ENCODE results near the gene NCF2. TPM values are rescaled to one million over a fixed set of nuclear protein-coding genes. Genes with fewer than 3 reads are reported as not detected.

The NCF2 gene
- total and polyA plus RNA-seq, 2 donors (not counting 1 experiment from before 2014, with no cell fraction given), result 9.9 to 10.5 TPM

DNA sequence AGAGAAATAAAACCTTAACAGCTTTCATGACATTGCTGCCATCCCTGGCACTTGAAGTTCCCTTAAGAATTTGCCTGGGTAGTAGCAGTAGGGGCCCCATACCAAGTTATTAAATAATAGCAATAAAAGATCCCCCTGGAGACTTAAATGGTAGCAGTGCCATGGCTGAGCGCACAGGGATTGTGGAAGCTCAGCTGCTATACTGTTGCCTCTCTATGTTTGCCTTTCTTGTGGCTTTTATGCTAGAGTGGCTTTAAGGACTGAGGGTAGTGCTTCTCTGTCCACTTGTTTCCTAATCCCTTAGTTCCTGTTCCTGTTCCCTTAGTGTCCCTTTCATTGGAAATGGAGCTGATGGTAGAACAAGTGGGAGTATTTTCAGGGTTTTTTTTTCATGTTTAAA, 42.1 kb downstream of the NCF2 start:
- peaks cover 4 to 5% of the 10 kb centered on the region in 2 donors for H3K4me1 ChIP-seq (ENCODE audit: control insufficient read depth in 2 of 2, insufficient read depth in 2 of 2, low read length in 2 of 2)
- H3K4me3 ChIP-seq (ENCODE audit: control extremely low read depth in 1 of 5, extremely low read depth in 1 of 5, insufficient read depth in 1 of 5, low read depth in 2 of 5, low read length in 4 of 5), result no peak overlapping the region
- no peaks in the 10 kb centered on the region for H3K27me3 Mint-ChIP-seq
- H3K9me3 Mint-ChIP-seq (ENCODE audit: insufficient read depth), result no peaks in the 10 kb centered on the region
- H3K4me3 Mint-ChIP-seq, result no peak overlapping the region
- H4K20me1 ChIP-seq (ENCODE audit: control insufficient read depth, insufficient read depth, low read length, poor library complexity, severe bottlenecking), result no peaks in the 10 kb centered on the region
- ChIA-PET CTCF (interaction anchor here (0.9 to 1.7 kb wide), 4 partner anchors 13 to 86 kb away, joined by 3 to 6 read pairs (median 4); no protein-coding TSS in a partner anchor), POLR2A (no interaction called here)
- H3K4me2 ChIP-seq (replicated peaks; ENCODE audit: low read depth, low read length, poor library complexity, severe bottlenecking), result no peak overlapping the region
- no CpG with 5 or more reads among the region's 1 CpG for WGBS (ENCODE audit: insufficient coverage)
- intact Hi-C loops (cut with micrococcal nuclease), result loop anchor here (1.0 kb wide), 1 partner anchor 42 kb away; the partner anchor contains the start of gene NCF2
- peaks cover 3% of the 10 kb centered on the region for H3K79me2 ChIP-seq (ENCODE audit: control insufficient read depth, insufficient read depth, low read length)
- peak overlapping the region in 1 of 2 donors; percentile 7 for H3K27ac ChIP-seq (ENCODE audit: low read length in 2 of 2)
- H3K4me1 Mint-ChIP-seq, result peaks cover 22% of the 10 kb centered on the region
- TF ChIP-seq EZH2 (IDR thresholded peaks at IDR 0.05; ENCODE audit: borderline replicate concordance, insufficient read depth, low read depth, low read length, poor library complexity, severe bottlenecking) (no peak), CTCF (IDR thresholded peaks at IDR 0.05) (no peak)
- H2AFZ ChIP-seq (ENCODE audit: insufficient read depth, low read depth, low read length, poor library complexity, severe bottlenecking), result no peak overlapping the region
- no peak overlapping the region for H3K27ac Mint-ChIP-seq
- DNase-seq, result peak; percentile 32
- H3K9ac ChIP-seq (ENCODE audit: low read length), result no peak overlapping the region
- peaks cover 25 to 85% of the 10 kb centered on the region in 2 experiments for H3K36me3 ChIP-seq (replicated peaks in 1 of 2; ENCODE audit: control extremely low read depth in 1 of 2, control insufficient read depth in 1 of 2, extremely low read depth in 1 of 2, insufficient read depth in 2 of 2, low read length in 1 of 2)
- H3K9me3 ChIP-seq (ENCODE audit: control extremely low read depth in 1 of 3, control insufficient read depth in 2 of 3, insufficient read depth in 1 of 3, low read length in 2 of 3), result no peaks in the 10 kb centered on the region
- peak; percentile 58 for ATAC-seq (ENCODE audit: low read depth)
- no peaks in the 10 kb centered on the region for H3K27me3 ChIP-seq (replicated peaks in 1 of 4; ENCODE audit: control extremely low read depth in 1 of 4, control insufficient read depth in 3 of 4, insufficient read depth in 4 of 4, low read length in 3 of 4)

GRCh38 chr1:183546427-183546826, 43.8 kb downstream of the NCF2 start:
- Mint-ChIP-seq H3K27me3 (no peaks in the 10 kb centered on the region), H3K4me3 (no peak overlapping the region), H3K4me1 (peaks cover 22% of the 10 kb centered on the region), H3K27ac (no peak overlapping the region), H3K9me3 (ENCODE audit: insufficient read depth) (no peaks in the 10 kb centered on the region)
- CTCF ChIA-PET, result interaction anchor here (1.1 kb wide), 1 partner anchor 78 kb away, joined by 3 read pairs; no protein-coding TSS in a partner anchor
- Histone ChIP-seq H4K20me1 (ENCODE audit: control insufficient read depth, insufficient read depth, low read length, poor library complexity, severe bottlenecking) (no peaks in the 10 kb centered on the region), H3K4me2 (replicated peaks; ENCODE audit: low read depth, low read length, poor library complexity, severe bottlenecking) (no peak overlapping the region), H3K4me1 (ENCODE audit: control insufficient read depth in 2 of 2, insufficient read depth in 2 of 2, low read length in 2 of 2) (peaks cover 4 to 5% of the 10 kb centered on the region in 2 donors), H2AFZ (ENCODE audit: insufficient read depth, low read depth, low read length, poor library complexity, severe bottlenecking) (no peak overlapping the region), H3K4me3 (ENCODE audit: control extremely low read depth in 1 of 5, extremely low read depth in 1 of 5, insufficient read depth in 1 of 5, low read depth in 2 of 5, low read length in 4 of 5) (no peak overlapping the region), H3K36me3 (replicated peaks in 1 of 2; ENCODE audit: control extremely low read depth in 1 of 2, control insufficient read depth in 1 of 2, extremely low read depth in 1 of 2, insufficient read depth in 2 of 2, low read length in 1 of 2) (peaks cover 21 to 85% of the 10 kb centered on the region in 2 experiments), H3K9ac (ENCODE audit: low read length) (no peak overlapping the region), H3K9me3 (ENCODE audit: control extremely low read depth in 1 of 3, control insufficient read depth in 2 of 3, insufficient read depth in 1 of 3, low read length in 2 of 3) (no peaks in the 10 kb centered on the region), H3K27ac (ENCODE audit: low read length in 2 of 2) (no peak overlapping the region), H3K79me2 (ENCODE audit: control insufficient read depth, insufficient read depth, low read length) (peaks cover 3% of the 10 kb centered on the region), H3K27me3 (replicated peaks in 1 of 4; ENCODE audit: control extremely low read depth in 1 of 4, control insufficient read depth in 3 of 4, insufficient read depth in 4 of 4, low read length in 3 of 4) (no peaks in the 10 kb centered on the region)
- ATAC-seq (ENCODE audit: low read depth) (no peak), DNase-seq (no peak)
- POLR2A ChIA-PET, result no interaction called here
- WGBS (ENCODE audit: insufficient coverage), result 100% methylated on average over 1 of the region's 2 CpGs
- intact Hi-C loops (cut with micrococcal nuclease), result no loop called here
- TF ChIP-seq CTCF (IDR thresholded peaks at IDR 0.05) (no peak), EZH2 (IDR thresholded peaks at IDR 0.05; ENCODE audit: borderline replicate concordance, insufficient read depth, low read depth, low read length, poor library complexity, severe bottlenecking) (no peak)

All from B cell (primary cell).